Glutamatergic neuron (in vitro differentiated cells): Measurements from ENCODE around the gene NFIA. TPM values are rescaled to one million over a fixed set of nuclear protein-coding genes. Genes with fewer than 3 reads are reported as not detected.

ENCODE experiments used
- DNase-seq: peaks from one replicate; pipeline ENCODE4 v3.0.0; 2022
- H3K27ac Mint-ChIP-seq: one replicate; pipeline ENCODE4 v1.8.0; 2020; ENCODE audit warnings: mild to moderate bottlenecking, mixed read lengths, inconsistent platforms; ENCODE audit not compliant: unreplicated experiment
- H3K27me3 Mint-ChIP-seq: one replicate; pipeline ENCODE4 v1.8.0; 2020; ENCODE audit warnings: mild to moderate bottlenecking, moderate library complexity, mixed read lengths, inconsistent platforms; ENCODE audit not compliant: unreplicated experiment
- H3K36me3 Mint-ChIP-seq: one replicate; pipeline ENCODE4 v1.8.0; 2020; ENCODE audit warnings: mild to moderate bottlenecking, mixed read lengths, inconsistent platforms; ENCODE audit not compliant: unreplicated experiment
- H3K4me1 Mint-ChIP-seq: one replicate; pipeline ENCODE4 v1.8.0; 2020; ENCODE audit warnings: mild to moderate bottlenecking, low read depth, mixed read lengths, inconsistent platforms; ENCODE audit not compliant: unreplicated experiment
- H3K4me3 Mint-ChIP-seq: one replicate; pipeline ENCODE4 v1.8.0; 2020; ENCODE audit warnings: mild to moderate bottlenecking, mixed read lengths, inconsistent platforms; ENCODE audit not compliant: unreplicated experiment
- H3K9me3 Mint-ChIP-seq: one replicate; pipeline ENCODE4 v1.8.0; 2020; ENCODE audit warnings: mild to moderate bottlenecking, moderate library complexity, mixed read lengths, inconsistent platforms; ENCODE audit not compliant: unreplicated experiment
- total RNA-seq: library from RNA; stranded (reverse); fragmentation: NEBNext Ultra II Directional; extraction: Animal tissue kit (Norgen Biotek cat#: 25700); gene quantifications from one replicate; pipeline ENCODE4 v1.2.1, GENCODE V29; 2021; ENCODE audit not compliant: unreplicated experiment
- TF ChIP-seq, protein P1 (sequence below): fragments of 200-600 bp; sonication (generic); IDR thresholded peaks from one replicate; pipeline ENCODE4 v1.5.0; 2021; ENCODE audit not compliant: partially characterized antibody, unreplicated experiment

NFIA gene
- total RNA-seq, 1 donor from 2014 or later: 16.4 TPM

DNA sequence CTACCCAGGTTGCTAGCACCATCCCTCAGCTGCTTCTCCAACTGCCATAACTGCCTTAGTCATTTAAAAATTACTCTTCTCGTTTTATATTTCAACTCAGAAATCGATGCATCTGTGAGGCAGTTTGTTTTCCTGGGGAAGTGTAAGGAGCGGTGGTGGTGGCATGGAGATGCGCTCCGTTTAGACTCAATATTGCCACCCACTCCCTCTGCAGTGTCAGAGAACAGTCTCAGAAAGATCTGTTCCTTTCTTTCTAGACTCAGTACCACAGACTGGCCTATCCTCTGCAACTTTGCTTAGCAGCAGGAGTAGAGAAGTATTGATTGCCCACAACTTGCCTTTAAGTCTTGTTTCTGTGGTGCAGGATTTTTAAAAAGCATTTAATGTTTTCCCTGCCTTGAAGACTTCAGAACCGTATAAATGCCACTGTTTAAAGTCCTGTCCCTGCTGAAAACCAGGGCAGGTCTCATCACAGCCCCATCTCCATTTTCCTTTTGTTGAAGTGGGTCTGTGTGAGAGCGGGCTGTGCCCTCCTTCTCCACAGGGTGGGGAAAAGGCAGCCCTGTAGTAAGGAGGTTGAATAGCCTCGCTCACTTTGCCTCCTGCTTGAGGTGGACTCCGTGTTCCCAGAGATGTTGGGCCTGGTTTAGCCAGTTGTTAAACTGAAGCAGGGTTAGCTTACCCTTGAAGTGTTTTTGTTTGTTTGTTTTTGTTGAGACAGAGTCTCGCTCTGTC is 105.2 kb downstream of the NFIA start:
- Mint-ChIP-seq H3K9me3 (peaks cover 1% of the 10 kb centered on the region), H3K27me3 (no peaks in the 10 kb centered on the region), H3K4me3 (no peak overlapping the region), H3K4me1 (peaks cover 39% of the 10 kb centered on the region), H3K36me3 (peaks cover 4% of the 10 kb centered on the region), H3K27ac (peak overlapping the region; percentile 5)
- DNase-seq: no peak
- TF ChIP-seq, protein P1, sequence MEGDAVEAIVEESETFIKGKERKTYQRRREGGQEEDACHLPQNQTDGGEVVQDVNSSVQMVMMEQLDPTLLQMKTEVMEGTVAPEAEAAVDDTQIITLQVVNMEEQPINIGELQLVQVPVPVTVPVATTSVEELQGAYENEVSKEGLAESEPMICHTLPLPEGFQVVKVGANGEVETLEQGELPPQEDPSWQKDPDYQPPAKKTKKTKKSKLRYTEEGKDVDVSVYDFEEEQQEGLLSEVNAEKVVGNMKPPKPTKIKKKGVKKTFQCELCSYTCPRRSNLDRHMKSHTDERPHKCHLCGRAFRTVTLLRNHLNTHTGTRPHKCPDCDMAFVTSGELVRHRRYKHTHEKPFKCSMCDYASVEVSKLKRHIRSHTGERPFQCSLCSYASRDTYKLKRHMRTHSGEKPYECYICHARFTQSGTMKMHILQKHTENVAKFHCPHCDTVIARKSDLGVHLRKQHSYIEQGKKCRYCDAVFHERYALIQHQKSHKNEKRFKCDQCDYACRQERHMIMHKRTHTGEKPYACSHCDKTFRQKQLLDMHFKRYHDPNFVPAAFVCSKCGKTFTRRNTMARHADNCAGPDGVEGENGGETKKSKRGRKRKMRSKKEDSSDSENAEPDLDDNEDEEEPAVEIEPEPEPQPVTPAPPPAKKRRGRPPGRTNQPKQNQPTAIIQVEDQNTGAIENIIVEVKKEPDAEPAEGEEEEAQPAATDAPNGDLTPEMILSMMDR: no peak

DNA sequence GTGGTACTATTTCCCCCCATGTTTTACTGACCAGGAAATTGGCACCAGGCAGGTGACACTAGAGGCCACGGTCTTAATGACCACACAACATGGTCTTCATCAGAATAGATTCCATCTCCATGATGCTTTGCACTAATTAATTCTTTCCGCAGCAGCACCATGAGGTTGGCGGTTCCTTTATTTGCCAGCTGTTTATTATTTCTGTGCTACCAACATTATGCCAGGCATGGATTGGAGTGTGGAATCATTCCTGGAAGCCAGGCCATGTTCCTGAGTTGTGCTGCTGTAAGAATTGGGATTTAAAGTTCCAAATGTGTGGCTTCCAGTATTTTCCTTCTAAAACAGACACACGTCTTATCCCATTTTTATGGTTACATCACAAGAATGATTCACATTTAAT is 107.8 kb downstream of the NFIA start:
- TF ChIP-seq, protein P1: no peak
- Mint-ChIP-seq H3K36me3 (peaks cover 4% of the 10 kb centered on the region), H3K27ac (no peak overlapping the region), H3K4me3 (no peak overlapping the region), H3K4me1 (peaks cover 42% of the 10 kb centered on the region), H3K27me3 (no peaks in the 10 kb centered on the region), H3K9me3 (peaks cover 1% of the 10 kb centered on the region)
- DNase-seq: no peak

DNA sequence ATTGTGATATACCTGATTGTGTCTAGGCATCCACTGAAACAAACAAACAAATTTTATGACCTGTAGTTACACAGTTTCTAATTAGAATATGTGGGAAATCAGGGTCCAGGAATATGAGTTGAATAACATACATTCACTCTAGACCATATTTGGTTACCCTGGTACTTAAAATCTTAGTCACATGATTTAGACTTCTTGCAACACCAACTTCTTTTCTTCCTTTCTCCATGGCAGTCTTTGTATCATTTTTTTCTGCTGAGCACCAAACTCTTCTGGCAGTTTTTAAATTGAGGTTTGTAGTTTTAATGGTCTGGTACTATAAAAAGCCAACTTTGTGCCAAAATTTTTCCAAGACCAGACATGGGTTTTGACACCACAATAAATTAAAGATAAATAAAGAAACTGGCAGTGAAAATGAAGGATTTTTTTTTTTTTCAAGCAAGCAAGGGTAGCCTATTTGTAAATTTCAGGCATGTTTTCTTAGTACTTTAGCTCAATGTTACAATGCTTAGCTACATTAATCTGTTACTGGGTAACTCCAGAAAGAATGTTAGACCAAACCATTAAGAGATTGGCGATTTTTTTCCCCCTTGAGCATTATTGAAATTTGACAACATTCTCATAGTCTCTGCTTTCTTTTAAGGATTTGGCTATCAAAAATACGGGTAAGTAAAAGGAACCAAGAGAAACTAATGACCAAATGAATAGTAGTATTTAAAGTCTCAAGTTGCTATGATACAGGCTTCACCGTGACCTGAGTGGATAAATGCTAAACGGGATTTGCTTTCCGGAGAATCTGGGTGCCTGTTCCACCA is 108.5 kb downstream of the NFIA start:
- TF ChIP-seq, protein P1: no peak
- peaks cover 4% of the 10 kb centered on the region for H3K36me3 Mint-ChIP-seq
- no peak overlapping the region for H3K27ac Mint-ChIP-seq
- H3K9me3 Mint-ChIP-seq: peaks cover 1% of the 10 kb centered on the region
- peaks cover 45% of the 10 kb centered on the region for H3K4me1 Mint-ChIP-seq
- no peak overlapping the region for H3K4me3 Mint-ChIP-seq
- no peaks in the 10 kb centered on the region for H3K27me3 Mint-ChIP-seq
- DNase-seq: no peak

DNA sequence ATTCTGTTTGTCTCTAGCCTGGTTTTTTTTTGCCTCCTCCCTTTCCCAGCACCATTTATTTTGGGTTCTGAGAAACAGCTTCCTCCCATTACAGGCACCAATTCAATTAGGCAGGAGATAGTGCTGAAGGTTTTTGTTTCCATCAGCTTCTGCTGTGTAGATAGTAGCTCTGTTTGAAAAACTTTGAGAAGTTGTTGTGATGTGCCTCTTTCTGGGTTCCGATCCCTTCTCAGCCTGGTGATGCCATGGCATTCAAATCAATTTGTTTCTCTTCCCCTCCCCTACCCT is 109.0 kb downstream of the NFIA start:
- Mint-ChIP-seq H3K27ac (no peak overlapping the region), H3K36me3 (peaks cover 4% of the 10 kb centered on the region), H3K4me1 (peaks cover 45% of the 10 kb centered on the region)

More for the DNA sequence above, 109.0 kb downstream of the NFIA start:
- TF ChIP-seq, protein P1: no peak
- Mint-ChIP-seq H3K9me3 (peaks cover 1% of the 10 kb centered on the region), H3K4me3 (no peak overlapping the region), H3K27me3 (no peaks in the 10 kb centered on the region)
- no peak for DNase-seq
